Osteocyte (in vitro differentiated cells): ENCODE measurements around the gene PCDHGB5. TPM values are rescaled to one million over a fixed set of nuclear protein-coding genes. Genes with fewer than 3 reads are reported as not detected.
"Not testable (repeated sequence)": the region's sequence is repeated elsewhere in the genome, so short reads cannot be mapped to it uniquely, and the experiment has no call there.

Experiments
- DNase-seq: peaks from one replicate; pipeline ENCODE4 v3.0.0; 2021; ENCODE audit warnings: mixed read lengths; ENCODE audit not compliant: unreplicated experiment; ENCODE audit errors: extremely low spot score
- H3K27ac Mint-ChIP-seq: one replicate; pipeline ENCODE4 v1.8.0; 2021; ENCODE audit warnings: mild to moderate bottlenecking, mixed read lengths; ENCODE audit not compliant: unreplicated experiment
- H3K27me3 Mint-ChIP-seq: one replicate; pipeline ENCODE4 v1.8.0; 2021; ENCODE audit warnings: mixed read lengths; ENCODE audit not compliant: unreplicated experiment
- H3K36me3 Mint-ChIP-seq: one replicate; pipeline ENCODE4 v1.8.0; 2021; ENCODE audit warnings: mixed read lengths; ENCODE audit not compliant: unreplicated experiment
- H3K4me1 Mint-ChIP-seq: one replicate; pipeline ENCODE4 v1.8.0; 2021; ENCODE audit warnings: mixed read lengths; ENCODE audit not compliant: unreplicated experiment
- H3K4me3 Mint-ChIP-seq: one replicate; pipeline ENCODE4 v1.8.0; 2021; ENCODE audit warnings: mild to moderate bottlenecking, moderate library complexity, mixed read lengths; ENCODE audit not compliant: unreplicated experiment
- H3K9me3 Mint-ChIP-seq: one replicate; pipeline ENCODE4 v1.8.0; 2021; ENCODE audit warnings: mixed read lengths; ENCODE audit not compliant: unreplicated experiment
- CTCF ChIP-seq: fragments of 200-600 bp; sonication (generic); IDR thresholded peaks from 2 replicates; pipeline ENCODE4 v1.5.0; 2021; ENCODE audit warnings: antibody characterized with exemption, mild to moderate bottlenecking, moderate library complexity
- total RNA-seq: library from RNA; stranded (reverse); gene quantifications from 2 replicates; pipeline ENCODE4 v1.2.1, GENCODE V29; 2021

Gene PCDHGB5
- total RNA-seq, 1 donor from 2014 or later, result 1.3 TPM

GRCh38 chr5:141417494-141418172 is 19.9 kb downstream of the PCDHGB5 start, which contains the start of gene PCDHGB7:
TSS of gene PCDHGB7 (plus strand) at chr5:141417677. CDS start at chr5:141417860, 183 bp downstream.
- H3K27me3 Mint-ChIP-seq, H3K4me1 Mint-ChIP-seq: not testable (repeated sequence)

GRCh38 chr5:141419074-141419880 is 21.5 kb downstream of the PCDHGB5 start:
- Mint-ChIP-seq H3K4me3 (no peak overlapping the region), H3K27me3 (no peaks in the 10 kb centered on the region), H3K36me3 (peaks cover 64% of the 10 kb centered on the region), H3K9me3 (peaks cover 36% of the 10 kb centered on the region), H3K27ac (no peak overlapping the region), H3K4me1 (no peaks in the 10 kb centered on the region)
- no peak for DNase-seq
- no peak for TF ChIP-seq CTCF

More at GRCh38 chr5:141417494-141418172, 19.9 kb downstream of the PCDHGB5 start, which contains the start of gene PCDHGB7:
- H3K27ac Mint-ChIP-seq, result peak within 1 kb of the TSS; percentile 71
- H3K4me3 Mint-ChIP-seq, result peak within 1 kb of the TSS; percentile 38
- not testable (repeated sequence) for DNase-seq
- H3K9me3 Mint-ChIP-seq, result peaks cover 37% of the 10 kb centered on the region
- peak; percentile 32 for TF ChIP-seq CTCF
- peaks cover 71% of the 10 kb centered on the region for H3K36me3 Mint-ChIP-seq

- Mint-ChIP-seq H3K4me1 (no peaks in the 10 kb centered on the region), H3K27me3 (no peaks in the 10 kb centered on the region), H3K4me3 (no peak within 1 kb of the TSS), H3K9me3 (peaks cover 36% of the 10 kb centered on the region), H3K27ac (no peak within 1 kb of the TSS), H3K36me3 (peaks cover 63% of the 10 kb centered on the region)
- TF ChIP-seq CTCF, result no peak
- DNase-seq, result no peak
Measured at GRCh38 chr5:141420855-141421488, 23.2 kb downstream of the PCDHGB5 start, which contains the start of gene PCDHGA11. TSS of gene PCDHGA11 (plus strand) at chr5:141421051. CDS start at chr5:141421228, 177 bp downstream.

GRCh38 chr5:141421489-141421855 is 23.7 kb downstream of the PCDHGB5 start:
- H3K27ac Mint-ChIP-seq, result no peak overlapping the region
- H3K9me3 Mint-ChIP-seq, result peaks cover 32% of the 10 kb centered on the region

More at GRCh38 chr5:141421489-141421855, 23.7 kb downstream of the PCDHGB5 start:
- no peak for TF ChIP-seq CTCF
- Mint-ChIP-seq H3K4me3 (no peak overlapping the region), H3K36me3 (peaks cover 62% of the 10 kb centered on the region), H3K4me1 (no peaks in the 10 kb centered on the region), H3K27me3 (no peaks in the 10 kb centered on the region)
- no peak for DNase-seq
